ENCODE measurements around the gene GIMD1. TPM values are rescaled to one million over a fixed set of nuclear protein-coding genes. Genes with fewer than 3 reads are reported as not detected.

Gene GIMD1
- total and polyA plus RNA-seq, 9 of the 15 experiments (the other 6 are each of a cell fraction or from before 2014, with no cell fraction given): not detected

- TF ChIP-seq ID3 (CRISPR knock-in tag; IDR thresholded peaks at IDR 0.05): no peak
- TF ChIP-seq ID3 (tag; IDR thresholded peaks at IDR 0.05): no peak
- no peak for TF ChIP-seq FOXK2 (conservative IDR thresholded peaks at IDR 0.05 in 1 of 2, IDR thresholded peaks at IDR 0.05 in 1 of 2; ENCODE audit: low read depth in 2 of 2)
- no peak for TF ChIP-seq FIP1L1 (IDR thresholded peaks at IDR 0.05; ENCODE audit: low read depth, low read length, poor library complexity, severe bottlenecking)
- TF ChIP-seq GABPB1 (CRISPR knock-in tag; IDR thresholded peaks at IDR 0.05): no peak
- TF ChIP-seq SPI1 (IDR thresholded peaks at IDR 0.05; ENCODE audit: borderline replicate concordance, low read depth, low read length): no peak
- no peak for TF ChIP-seq NCOR1 (IDR thresholded peaks at IDR 0.05)
- TF ChIP-seq GATA2 (CRISPR knock-in tag; IDR thresholded peaks at IDR 0.05): no peak
Measured at GRCh38 chr4:106320235-106320634, 48.3 kb downstream of the GIMD1 start (continued).

- Histone ChIP-seq H3K27ac (ENCODE audit: extremely low read depth, low read depth, low read length) (no peak overlapping the region), H3K36me3 (ENCODE audit: control insufficient read depth, insufficient read depth, low read length) (peaks cover 17% of the 10 kb centered on the region; the same call in 2 of the 3 replicates), H3K4me3 (no peak overlapping the region), H3K4me1 (replicated peaks in 1 of 2; ENCODE audit: control insufficient read depth in 2 of 2, insufficient read depth in 2 of 2, low read length in 2 of 2) (peaks cover 6 to 7% of the 10 kb centered on the region in 2 experiments; a peak in 2 of 5 replicates), H3K9ac (ENCODE audit: insufficient read depth in 1 of 2, low read depth in 2 of 2, low read length in 2 of 2) (no peak overlapping the region), H3K9me3 (replicated peaks; ENCODE audit: control insufficient read depth, insufficient read depth, low read depth, low read length) (no peaks in the 10 kb centered on the region), H2AFZ (ENCODE audit: low read depth, low read length) (no peak overlapping the region), H3K27me3 (ENCODE audit: control insufficient read depth in 2 of 2, insufficient read depth in 2 of 2, low read length in 2 of 2) (no peaks in the 10 kb centered on the region), H3K79me2 (ENCODE audit: control insufficient read depth, insufficient read depth, low read length) (peaks cover 90% of the 10 kb centered on the region), H4K20me1 (replicated peaks; ENCODE audit: control insufficient read depth, insufficient read depth, low read length) (no peaks in the 10 kb centered on the region), H3K9me1 (ENCODE audit: control insufficient read depth, insufficient read depth, low read length) (no peaks in the 10 kb centered on the region), H3K4me2 (ENCODE audit: insufficient read depth, low read length) (no peak overlapping the region)
- ATAC-seq: no peak
- FAIRE-seq: no peak
- CTCF ChIA-PET (ENCODE audit: low intra/inter-chr PET ratio): no interaction called here
- POLR2A ChIA-PET: interaction anchor here (0.6 kb wide), 1 partner anchor 1590 kb away, joined by 3 read pairs; no protein-coding TSS in a partner anchor
- intact Hi-C loops (cut with micrococcal nuclease) (loop anchor here (5.0 kb wide), 1 partner anchor 1404 kb away; the partner anchor contains the start of gene PAPSS1), in situ Hi-C loops (cut with MboI) (loop anchor here (25.0 kb wide), 1 partner anchor 1394 kb away; the partner anchor contains the start of gene PAPSS1)
- no peak for DNase-seq (ENCODE audit: extremely low read depth in 1 of 4, low spot score in 3 of 4)
- BruUV-seq (replicated peaks): no TSS peak
- TF ChIP-seq PRMT5 (CRISPR knock-in tag; IDR thresholded peaks at IDR 0.05): no peak
- TF ChIP-seq POLR2B (IDR thresholded peaks at IDR 0.05; ENCODE audit: low read depth, partially characterized antibody): no peak
- no peak for TF ChIP-seq CBX2 (IDR thresholded peaks at IDR 0.05; ENCODE audit: insufficient read depth, low read length, poor library complexity, severe bottlenecking)
- TF ChIP-seq EGR1 (conservative IDR thresholded peaks at IDR 0.05): 0 out of 2 replicates have a peak, but pooled peaks have one; percentile 6
- TF ChIP-seq TFE3 (CRISPR knock-in tag; IDR thresholded peaks at IDR 0.05): no peak
- peak; percentile 33 for TF ChIP-seq MEIS2 (IDR thresholded peaks at IDR 0.05; ENCODE audit: partially characterized antibody)
- no peak for TF ChIP-seq ZNF696 (CRISPR knock-in tag; conservative IDR thresholded peaks at IDR 0.05)
- no peak for TF ChIP-seq MBD1 (CRISPR knock-in tag; IDR thresholded peaks at IDR 0.05)
Measured at GRCh38 chr4:106318511-106318910, 50.1 kb downstream of the GIMD1 start.

Measured in K562 (cell line).